SU-DHL-6 (cell line): ENCODE results near the gene RUFY4.

Source experiments
- H2AFZ ChIP-seq: fragments of 200-600 bp; sonication (generic); 2 replicates; pipeline ENCODE4 v1.6.1; 2014; ENCODE audit warnings: low read depth, mild to moderate bottlenecking, moderate library complexity, mixed read lengths, antibody characterized with exemption, low read length; ENCODE audit not compliant: severe bottlenecking
- H3F3A ChIP-seq: fragments of 200-600 bp; shearing (Covaris generic); 2 replicates; pipeline ENCODE4 v1.6.0; 2016; ENCODE audit warnings: antibody characterized with exemption, mild to moderate bottlenecking; ENCODE audit not compliant: insufficient read depth
- H3K27ac ChIP-seq: fragments of 200-600 bp; sonication (generic); 2 replicates; pipeline ENCODE4 v1.5.1; 2016; ENCODE audit warnings: low read depth, mild to moderate bottlenecking, low read length, moderate library complexity, mixed read lengths
- H3K27me3 ChIP-seq: fragments of 200-600 bp; sonication (generic), shearing (Covaris generic); 2 replicates; pipeline ENCODE4 v1.6.0; 2014; ENCODE audit warnings: mild to moderate bottlenecking, low read length
- H3K36me3 ChIP-seq: fragments of 200-600 bp; sonication (generic); 2 replicates; pipeline ENCODE4 v1.6.1; 2014; ENCODE audit warnings: mild to moderate bottlenecking, low read length, mixed read lengths
- H3K4me2 ChIP-seq: fragments of 300-600, 200-600 bp; shearing (Covaris generic), sonication (generic); 2 replicates; pipeline ENCODE4 v1.6.0; 2014; ENCODE audit warnings: low read length, low read depth, mild to moderate bottlenecking; ENCODE audit not compliant: poor library complexity, severe bottlenecking
- H3K4me3 ChIP-seq: fragments of 200-600 bp; sonication (generic); 2 replicates; pipeline ENCODE4 v1.5.1; 2014; ENCODE audit warnings: antibody characterized with exemption, low read length, mild to moderate bottlenecking, mixed read lengths; ENCODE audit not compliant: insufficient read depth, poor library complexity, severe bottlenecking
- H3K79me2 ChIP-seq: fragments of 200-600 bp; sonication (generic); 2 replicates; pipeline ENCODE4 v1.6.1; 2014; ENCODE audit warnings: mild to moderate bottlenecking, low read length, moderate library complexity; ENCODE audit not compliant: insufficient read depth
- H3K9ac ChIP-seq: fragments of 200-600 bp; sonication (generic); 2 replicates; pipeline ENCODE4 v1.7.0; 2014; ENCODE audit warnings: mild to moderate bottlenecking, low read length
- H3K9me2 ChIP-seq: fragments of 200-600 bp; sonication (generic); replicated peaks from 2 replicates; pipeline ENCODE4 v1.6.1; 2014; ENCODE audit warnings: low read length; ENCODE audit not compliant: insufficient read depth
- H3K9me3 ChIP-seq: fragments of 200-600 bp; sonication (generic); 2 replicates; pipeline ENCODE4 v1.6.1; 2014; ENCODE audit warnings: low read length, mixed read lengths; ENCODE audit not compliant: insufficient read depth
- H4K20me1 ChIP-seq: fragments of 200-600 bp; sonication (generic); 2 replicates; pipeline ENCODE4 v1.6.1; 2014; ENCODE audit warnings: low read depth, mild to moderate bottlenecking, antibody characterized with exemption, low read length, moderate library complexity, mixed read lengths
- CTCF ChIP-seq: fragments of 200-600 bp; sonication (generic); IDR thresholded peaks from one replicate; pipeline ENCODE4 v1.5.1; 2017; ENCODE audit warnings: antibody characterized with exemption, mild to moderate bottlenecking, low read length, moderate library complexity; ENCODE audit not compliant: insufficient read depth, poor library complexity, severe bottlenecking
- EZH2phosphoT487 ChIP-seq: fragments of 200-600 bp; sonication (generic), shearing (Covaris generic); conservative IDR thresholded peaks from 2 replicates; pipeline ENCODE4 v1.6.1; 2018; ENCODE audit warnings: mild to moderate bottlenecking, antibody characterized with exemption, low read length, moderate library complexity, mixed read lengths

Gene RUFY4

DNA sequence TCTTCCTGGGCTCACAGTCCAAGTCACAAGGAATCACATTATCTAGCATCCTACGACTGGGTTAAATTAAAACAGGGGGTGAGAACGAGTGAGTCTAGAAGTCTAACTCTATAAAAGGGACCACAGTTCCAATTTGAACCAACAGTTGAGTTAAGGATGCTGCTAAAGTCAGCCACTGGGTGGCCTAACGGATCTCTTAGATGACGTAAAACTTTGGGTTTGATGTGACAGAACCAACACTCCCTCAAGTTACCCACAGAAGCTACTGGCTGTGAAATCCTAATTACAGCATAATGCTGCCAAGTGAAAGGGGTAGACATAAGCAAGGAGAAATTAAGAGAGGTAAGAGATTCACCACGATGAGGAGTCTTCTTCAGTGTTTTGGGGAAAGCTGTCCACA, 32.7 kb upstream of the RUFY4 start:
- no peaks in the 10 kb centered on the region for H3K27me3 ChIP-seq

GRCh38 chr2:218039171-218039570, 29.9 kb upstream of the RUFY4 start:
- Histone ChIP-seq H3K4me2 (no peak overlapping the region), H3K9me2 (no peaks in the 10 kb centered on the region)

More for the DNA sequence above, 32.7 kb upstream of the RUFY4 start:
- Histone ChIP-seq H3K9me3 (no peaks in the 10 kb centered on the region), H3K4me2 (no peak overlapping the region), H3K27ac (no peak overlapping the region), H3K36me3 (no peaks in the 10 kb centered on the region), H3F3A (no peaks in the 10 kb centered on the region), H3K9me2 (no peaks in the 10 kb centered on the region), H3K79me2 (no peaks in the 10 kb centered on the region), H3K9ac (no peak overlapping the region), H4K20me1 (no peaks in the 10 kb centered on the region), H3K4me3 (no peak overlapping the region), H2AFZ (no peak overlapping the region)
- TF ChIP-seq CTCF, result no peak
- no peak for TF ChIP-seq EZH2phosphoT487

GRCh38 chr2:218040883-218041282, 28.2 kb upstream of the RUFY4 start:
- Histone ChIP-seq H2AFZ (no peak overlapping the region), H3K79me2 (no peaks in the 10 kb centered on the region), H3K36me3 (no peaks in the 10 kb centered on the region), H3K9ac (no peak overlapping the region), H3K27ac (no peak overlapping the region), H3K4me3 (no peak overlapping the region), H3K4me2 (no peak overlapping the region), H4K20me1 (no peaks in the 10 kb centered on the region), H3K27me3 (no peaks in the 10 kb centered on the region), H3F3A (no peaks in the 10 kb centered on the region), H3K9me3 (peaks cover 6% of the 10 kb centered on the region; the same call in 1 of the 2 replicates), H3K9me2 (no peaks in the 10 kb centered on the region)
- TF ChIP-seq CTCF, result no peak
- no peak for TF ChIP-seq EZH2phosphoT487

More at GRCh38 chr2:218039171-218039570, 29.9 kb upstream of the RUFY4 start:
- Histone ChIP-seq H3K27ac (no peak overlapping the region), H3K9me3 (peaks cover 6% of the 10 kb centered on the region; the same call in 1 of the 2 replicates), H3K4me3 (no peak overlapping the region), H3K27me3 (no peaks in the 10 kb centered on the region), H3K36me3 (no peaks in the 10 kb centered on the region), H4K20me1 (no peaks in the 10 kb centered on the region), H3K79me2 (no peaks in the 10 kb centered on the region), H3F3A (no peaks in the 10 kb centered on the region), H3K9ac (no peak overlapping the region), H2AFZ (no peak overlapping the region)
- TF ChIP-seq EZH2phosphoT487 (no peak), CTCF (no peak)
